Activated B cell treated with CpG ODN at 0.5 μM for 24 hours (primary cell): ENCODE measurements around the gene SOHLH2. TPM values are rescaled to one million over a fixed set of nuclear protein-coding genes. Genes with fewer than 3 reads are reported as not detected.

ENCODE experiments used
- ATAC-seq: fragments of 200-7000 bp; cut with Tn5 transposase; one replicate; pipeline ENCODE4 v1.10.0; 2021; ENCODE audit warnings: low read depth, mild to moderate bottlenecking, moderate library complexity
- CTCF ChIA-PET: fragments of 350-600 bp; sonication (Branson Sonifier 250); formaldehyde crosslinking; loops from one replicate; lab custom pipeline; 2021; ENCODE audit warnings: antibody characterized with exemption; lab: Charles Lee
- POLR2A ChIA-PET: fragments of 350-600 bp; sonication (Branson Sonifier 250); formaldehyde crosslinking; loops from one replicate; lab custom pipeline; 2021; ENCODE audit warnings: antibody characterized with exemption; lab: Charles Lee
- DNase-seq: peaks from one replicate; pipeline ENCODE4 v3.0.0; 2022
- H3K27ac Mint-ChIP-seq: one replicate; pipeline ENCODE4 v1.8.0; 2020; ENCODE audit warnings: mixed read lengths
- H3K27me3 Mint-ChIP-seq: one replicate; pipeline ENCODE4 v1.8.0; 2021; ENCODE audit warnings: mixed read lengths
- H3K36me3 Mint-ChIP-seq: one replicate; pipeline ENCODE4 v1.8.0; 2021; ENCODE audit warnings: low read depth, mixed read lengths
- H3K4me1 Mint-ChIP-seq: one replicate; pipeline ENCODE4 v1.8.0; 2021; ENCODE audit warnings: mixed read lengths
- H3K4me3 Mint-ChIP-seq: one replicate; pipeline ENCODE4 v1.8.0; 2020; ENCODE audit warnings: mild to moderate bottlenecking, mixed read lengths
- H3K9me3 Mint-ChIP-seq: one replicate; pipeline ENCODE4 v1.8.0; 2020; ENCODE audit warnings: mixed read lengths
- CTCF ChIP-seq: fragments of 200-600 bp; IDR thresholded peaks from one replicate; pipeline ENCODE4 v1.8.0; 2022; ENCODE audit warnings: antibody characterized with exemption, mild to moderate bottlenecking
- intact Hi-C: fragments of 100-400 bp; cut with micrococcal nuclease; formaldehyde crosslinking; loops from one replicate; pipeline ENCODE4 v1.15.1; 2024
- total RNA-seq: library from RNA; stranded (reverse); gene quantifications from 2 replicates; pipeline ENCODE4 v1.2.3, GENCODE V29; 2022

Gene SOHLH2
- total RNA-seq, 1 donor from 2014 or later = not detected

GRCh38 chr13:36193151-36193855 lies 21.1 kb downstream of the SOHLH2 start:
- H3K27me3 Mint-ChIP-seq = no peaks in the 10 kb centered on the region
- POLR2A ChIA-PET = no interaction called here
- CTCF ChIA-PET = no interaction called here
- H3K4me3 Mint-ChIP-seq = no peak overlapping the region
- DNase-seq (no peak), ATAC-seq (no peak)
- H3K36me3 Mint-ChIP-seq = no peaks in the 10 kb centered on the region
- H3K27ac Mint-ChIP-seq = no peak overlapping the region
- TF ChIP-seq CTCF = no peak
- intact Hi-C loops = no loop called here
- H3K4me1 Mint-ChIP-seq = no peaks in the 10 kb centered on the region
- H3K9me3 Mint-ChIP-seq = peaks cover under 1% of the 10 kb centered on the region

GRCh38 chr13:36192166-36192565 lies 22.2 kb downstream of the SOHLH2 start:
- ChIA-PET POLR2A (no interaction called here), CTCF (no interaction called here)
- no peak overlapping the region for H3K4me3 Mint-ChIP-seq
- no peak overlapping the region for H3K27ac Mint-ChIP-seq
- no peaks in the 10 kb centered on the region for H3K36me3 Mint-ChIP-seq
- H3K4me1 Mint-ChIP-seq = no peaks in the 10 kb centered on the region
- H3K27me3 Mint-ChIP-seq = no peaks in the 10 kb centered on the region
- intact Hi-C loops = no loop called here
- no peak for DNase-seq
- TF ChIP-seq CTCF = no peak
- H3K9me3 Mint-ChIP-seq = peaks cover 2% of the 10 kb centered on the region
- ATAC-seq = no peak

- TF ChIP-seq CTCF = no peak
- no peak for ATAC-seq
- Mint-ChIP-seq H3K4me1 (no peaks in the 10 kb centered on the region), H3K27me3 (no peaks in the 10 kb centered on the region), H3K36me3 (no peaks in the 10 kb centered on the region), H3K9me3 (peaks cover 2% of the 10 kb centered on the region), H3K27ac (no peak overlapping the region), H3K4me3 (no peak overlapping the region)
- DNase-seq = no peak
- CTCF ChIA-PET = no interaction called here
- intact Hi-C loops = no loop called here
- POLR2A ChIA-PET = no interaction called here
Measured at GRCh38 chr13:36190771-36191170, 23.6 kb downstream of the SOHLH2 start.

GRCh38 chr13:36188441-36188840 lies 25.9 kb downstream of the SOHLH2 start:
- no peak for ATAC-seq
- no peak for DNase-seq
- no peaks in the 10 kb centered on the region for H3K4me1 Mint-ChIP-seq

GRCh38 chr13:36183901-36184300 lies 30.5 kb downstream of the SOHLH2 start:
- no peaks in the 10 kb centered on the region for H3K36me3 Mint-ChIP-seq
- H3K4me1 Mint-ChIP-seq = no peaks in the 10 kb centered on the region
- CTCF ChIA-PET = no interaction called here

More at GRCh38 chr13:36188441-36188840, 25.9 kb downstream of the SOHLH2 start:
- ChIA-PET CTCF (no interaction called here), POLR2A (no interaction called here)
- intact Hi-C loops = no loop called here
- no peak overlapping the region for H3K27ac Mint-ChIP-seq
- H3K36me3 Mint-ChIP-seq = no peaks in the 10 kb centered on the region
- H3K4me3 Mint-ChIP-seq = no peak overlapping the region
- no peak for TF ChIP-seq CTCF
- H3K9me3 Mint-ChIP-seq = peaks cover 2% of the 10 kb centered on the region
- no peaks in the 10 kb centered on the region for H3K27me3 Mint-ChIP-seq

More at GRCh38 chr13:36183901-36184300, 30.5 kb downstream of the SOHLH2 start:
- H3K9me3 Mint-ChIP-seq = peaks cover 2% of the 10 kb centered on the region
- ATAC-seq = no peak
- no peak overlapping the region for H3K4me3 Mint-ChIP-seq
- H3K27me3 Mint-ChIP-seq = no peaks in the 10 kb centered on the region
- no peak for DNase-seq
- POLR2A ChIA-PET = no interaction called here
- H3K27ac Mint-ChIP-seq = no peak overlapping the region
- intact Hi-C loops = no loop called here
- no peak for TF ChIP-seq CTCF
